Uterus (tissue), 2 donors: ENCODE results near the gene ZNF18.

Experiments used
- POLR2A ChIP-seq, 2 donors: fragments of 450-650 bp; IDR thresholded peaks; one replicate each; pipeline ENCODE4 v1.6.1; 2016; ENCODE audit warnings: antibody characterized with exemption in 2 of 2, mild to moderate bottlenecking in 1 of 2, moderate library complexity in 1 of 2
- TF ChIP-seq, protein P1 (sequence below), 4 experiments: fragments of 200-600 bp in 2 of 4; fragments of 450-650 bp in 2 of 4; sonication (generic) in 2 of 4; IDR thresholded peaks; one replicate each; pipeline ENCODE4 v1.5.1; 2016 to 2019; ENCODE audit warnings: antibody characterized with exemption in 4 of 4, mild to moderate bottlenecking in 2 of 4, moderate library complexity in 1 of 4

GRCh38 chr17:11969565-11969964 lies 27.7 kb downstream of the ZNF18 start:
- TF ChIP-seq, protein P1, sequence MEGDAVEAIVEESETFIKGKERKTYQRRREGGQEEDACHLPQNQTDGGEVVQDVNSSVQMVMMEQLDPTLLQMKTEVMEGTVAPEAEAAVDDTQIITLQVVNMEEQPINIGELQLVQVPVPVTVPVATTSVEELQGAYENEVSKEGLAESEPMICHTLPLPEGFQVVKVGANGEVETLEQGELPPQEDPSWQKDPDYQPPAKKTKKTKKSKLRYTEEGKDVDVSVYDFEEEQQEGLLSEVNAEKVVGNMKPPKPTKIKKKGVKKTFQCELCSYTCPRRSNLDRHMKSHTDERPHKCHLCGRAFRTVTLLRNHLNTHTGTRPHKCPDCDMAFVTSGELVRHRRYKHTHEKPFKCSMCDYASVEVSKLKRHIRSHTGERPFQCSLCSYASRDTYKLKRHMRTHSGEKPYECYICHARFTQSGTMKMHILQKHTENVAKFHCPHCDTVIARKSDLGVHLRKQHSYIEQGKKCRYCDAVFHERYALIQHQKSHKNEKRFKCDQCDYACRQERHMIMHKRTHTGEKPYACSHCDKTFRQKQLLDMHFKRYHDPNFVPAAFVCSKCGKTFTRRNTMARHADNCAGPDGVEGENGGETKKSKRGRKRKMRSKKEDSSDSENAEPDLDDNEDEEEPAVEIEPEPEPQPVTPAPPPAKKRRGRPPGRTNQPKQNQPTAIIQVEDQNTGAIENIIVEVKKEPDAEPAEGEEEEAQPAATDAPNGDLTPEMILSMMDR (IDR thresholded peaks at IDR 0.05) = no peak
- no peak for TF ChIP-seq POLR2A (IDR thresholded peaks at IDR 0.05)
